ENCODE measurements around the gene RTN4RL2.

RTN4RL2 gene

DNA sequence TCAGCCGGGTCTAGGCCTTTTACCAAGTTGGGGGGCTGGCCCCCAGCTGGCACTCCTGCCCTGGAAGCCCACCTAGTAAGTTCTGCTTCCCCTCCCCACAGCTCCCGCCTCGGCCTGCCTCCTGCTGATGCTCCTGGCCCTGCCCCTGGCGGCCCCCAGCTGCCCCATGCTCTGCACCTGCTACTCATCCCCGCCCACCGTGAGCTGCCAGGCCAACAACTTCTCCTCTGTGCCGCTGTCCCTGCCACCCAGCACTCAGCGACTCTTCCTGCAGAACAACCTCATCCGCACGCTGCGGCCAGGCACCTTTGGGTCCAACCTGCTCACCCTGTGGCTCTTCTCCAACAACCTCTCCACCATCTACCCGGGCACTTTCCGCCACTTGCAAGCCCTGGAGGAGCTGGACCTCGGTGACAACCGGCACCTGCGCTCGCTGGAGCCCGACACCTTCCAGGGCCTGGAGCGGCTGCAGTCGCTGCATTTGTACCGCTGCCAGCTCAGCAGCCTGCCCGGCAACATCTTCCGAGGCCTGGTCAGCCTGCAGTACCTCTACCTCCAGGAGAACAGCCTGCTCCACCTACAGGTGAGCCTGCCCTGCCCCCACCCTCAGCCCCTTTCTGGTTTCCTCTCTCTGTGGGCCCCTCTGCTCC lies 7.3 kb downstream of the RTN4RL2 start:
- no peaks in the 10 kb centered on the region for H3K36me3 ChIP-seq (ENCODE audit: control insufficient read depth, low read length)
- no peaks in the 10 kb centered on the region for H3K79me2 ChIP-seq (ENCODE audit: control insufficient read depth, low read length)
- TF ChIP-seq, protein P1, sequence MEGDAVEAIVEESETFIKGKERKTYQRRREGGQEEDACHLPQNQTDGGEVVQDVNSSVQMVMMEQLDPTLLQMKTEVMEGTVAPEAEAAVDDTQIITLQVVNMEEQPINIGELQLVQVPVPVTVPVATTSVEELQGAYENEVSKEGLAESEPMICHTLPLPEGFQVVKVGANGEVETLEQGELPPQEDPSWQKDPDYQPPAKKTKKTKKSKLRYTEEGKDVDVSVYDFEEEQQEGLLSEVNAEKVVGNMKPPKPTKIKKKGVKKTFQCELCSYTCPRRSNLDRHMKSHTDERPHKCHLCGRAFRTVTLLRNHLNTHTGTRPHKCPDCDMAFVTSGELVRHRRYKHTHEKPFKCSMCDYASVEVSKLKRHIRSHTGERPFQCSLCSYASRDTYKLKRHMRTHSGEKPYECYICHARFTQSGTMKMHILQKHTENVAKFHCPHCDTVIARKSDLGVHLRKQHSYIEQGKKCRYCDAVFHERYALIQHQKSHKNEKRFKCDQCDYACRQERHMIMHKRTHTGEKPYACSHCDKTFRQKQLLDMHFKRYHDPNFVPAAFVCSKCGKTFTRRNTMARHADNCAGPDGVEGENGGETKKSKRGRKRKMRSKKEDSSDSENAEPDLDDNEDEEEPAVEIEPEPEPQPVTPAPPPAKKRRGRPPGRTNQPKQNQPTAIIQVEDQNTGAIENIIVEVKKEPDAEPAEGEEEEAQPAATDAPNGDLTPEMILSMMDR (IDR thresholded peaks at IDR 0.05; ENCODE audit: low read depth, low read length, poor library complexity, severe bottlenecking) = no peak
- no peak for TF ChIP-seq EZH2phosphoT487 (IDR thresholded peaks at IDR 0.05; ENCODE audit: borderline replicate concordance, low read length)
- H3K4me1 ChIP-seq (ENCODE audit: control insufficient read depth, low read length) = no peaks in the 10 kb centered on the region
- no peaks in the 10 kb centered on the region for H3K9me3 ChIP-seq (ENCODE audit: control insufficient read depth, insufficient read depth, low read length)
- H3K27me3 ChIP-seq (ENCODE audit: control insufficient read depth, low read length) = peaks cover 5% of the 10 kb centered on the region
- no peaks in the 10 kb centered on the region for H3K9me2 ChIP-seq (replicated peaks; ENCODE audit: control insufficient read depth, low read length)
- no peak overlapping the region for H3K27ac ChIP-seq (ENCODE audit: low read depth, low read length)
- H3K4me2 ChIP-seq (ENCODE audit: low read length) = no peak overlapping the region
- H4K20me1 ChIP-seq (ENCODE audit: control insufficient read depth, insufficient read depth, low read depth, low read length) = no peaks in the 10 kb centered on the region
- no peak overlapping the region for H3K4me3 ChIP-seq (ENCODE audit: low read length)
- no peaks in the 10 kb centered on the region for H3F3A ChIP-seq (ENCODE audit: control insufficient read depth, insufficient read depth)

DNA sequence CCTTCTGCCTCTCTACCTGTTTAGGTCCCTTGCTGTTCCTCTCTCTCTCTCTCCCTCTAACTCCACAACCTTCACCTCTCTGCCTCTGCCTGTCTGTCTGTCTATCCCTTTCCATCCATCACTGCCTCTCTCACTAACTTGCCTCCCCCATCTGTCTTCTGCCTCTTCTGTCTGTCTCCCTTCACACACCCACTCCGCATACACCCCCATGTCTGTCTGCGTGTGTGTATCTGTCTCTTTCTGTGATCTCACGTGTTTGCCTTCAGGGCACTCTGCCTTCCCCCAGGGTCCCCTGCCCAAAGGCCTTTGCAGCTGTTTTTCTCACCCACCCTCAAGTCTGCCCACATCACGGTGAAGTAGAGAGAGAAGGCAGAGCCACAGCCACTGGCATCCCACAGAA lies 7.9 kb downstream of the RTN4RL2 start:
- Histone ChIP-seq H3K27ac (ENCODE audit: low read depth, low read length) (no peak overlapping the region), H3K9me2 (replicated peaks; ENCODE audit: control insufficient read depth, low read length) (no peaks in the 10 kb centered on the region), H3K79me2 (ENCODE audit: control insufficient read depth, low read length) (no peaks in the 10 kb centered on the region), H3K36me3 (ENCODE audit: control insufficient read depth, low read length) (no peaks in the 10 kb centered on the region), H3K4me2 (ENCODE audit: low read length) (no peak overlapping the region), H3K4me3 (ENCODE audit: low read length) (no peak overlapping the region), H4K20me1 (ENCODE audit: control insufficient read depth, insufficient read depth, low read depth, low read length) (no peaks in the 10 kb centered on the region), H3K9me3 (ENCODE audit: control insufficient read depth, insufficient read depth, low read length) (no peaks in the 10 kb centered on the region), H3K4me1 (ENCODE audit: control insufficient read depth, low read length) (no peaks in the 10 kb centered on the region), H3F3A (ENCODE audit: control insufficient read depth, insufficient read depth) (no peaks in the 10 kb centered on the region), H3K27me3 (ENCODE audit: control insufficient read depth, low read length) (no peaks in the 10 kb centered on the region; the same call in 1 of the 2 replicates)
- TF ChIP-seq, protein P1 (IDR thresholded peaks at IDR 0.05; ENCODE audit: low read depth, low read length, poor library complexity, severe bottlenecking) = no peak
- TF ChIP-seq EZH2phosphoT487 (IDR thresholded peaks at IDR 0.05; ENCODE audit: borderline replicate concordance, low read length) = no peak

DNA sequence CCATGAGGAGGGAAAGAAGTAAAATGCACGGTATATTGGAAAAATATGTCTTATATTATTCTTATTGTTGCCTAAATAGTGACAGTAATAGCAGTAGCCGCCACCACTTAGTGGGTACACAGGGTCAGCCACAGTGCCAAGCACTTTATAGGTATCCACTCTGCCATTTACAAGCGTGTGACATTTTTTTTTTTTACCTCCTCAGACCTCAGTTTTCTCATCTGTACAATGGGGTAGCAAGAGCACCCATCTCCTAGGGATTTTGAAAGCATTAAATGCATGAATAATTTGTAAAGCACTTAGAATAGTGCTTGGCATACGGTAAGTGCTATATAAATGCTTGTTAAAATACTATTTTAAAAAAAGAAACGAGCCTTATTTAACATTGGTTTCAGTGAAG lies 8.9 kb downstream of the RTN4RL2 start:
- no peak overlapping the region for H3K27ac ChIP-seq (ENCODE audit: low read depth, low read length)
- TF ChIP-seq, protein P1 (IDR thresholded peaks at IDR 0.05; ENCODE audit: low read depth, low read length, poor library complexity, severe bottlenecking) = no peak
- no peak for TF ChIP-seq EZH2phosphoT487 (IDR thresholded peaks at IDR 0.05; ENCODE audit: borderline replicate concordance, low read length)
- no peaks in the 10 kb centered on the region for H3K79me2 ChIP-seq (ENCODE audit: control insufficient read depth, low read length)
- H3K36me3 ChIP-seq (ENCODE audit: control insufficient read depth, low read length) = no peaks in the 10 kb centered on the region
- no peaks in the 10 kb centered on the region for H3F3A ChIP-seq (ENCODE audit: control insufficient read depth, insufficient read depth)
- H3K9me2 ChIP-seq (replicated peaks; ENCODE audit: control insufficient read depth, low read length) = no peaks in the 10 kb centered on the region
- H3K9me3 ChIP-seq (ENCODE audit: control insufficient read depth, insufficient read depth, low read length) = no peaks in the 10 kb centered on the region
- peaks cover 4% of the 10 kb centered on the region for H3K4me1 ChIP-seq (ENCODE audit: control insufficient read depth, low read length)
- no peaks in the 10 kb centered on the region for H4K20me1 ChIP-seq (ENCODE audit: control insufficient read depth, insufficient read depth, low read depth, low read length)
- no peak overlapping the region for H3K4me2 ChIP-seq (ENCODE audit: low read length)
- peaks cover 6% of the 10 kb centered on the region for H3K27me3 ChIP-seq (ENCODE audit: control insufficient read depth, low read length)
- H3K4me3 ChIP-seq (ENCODE audit: low read length) = no peak overlapping the region

All from DOHH2 (cell line).